Esophagus muscularis mucosa (tissue), 4 donors: ENCODE results near the gene MATN1.

ENCODE experiments used
- CTCF ChIP-seq, 3 experiments: fragments of 200-600 bp in 2 of 3; fragments of 450-650 bp in 1 of 3; sonication (generic) in 2 of 3; IDR thresholded peaks; one replicate each; pipeline ENCODE4 v1.5.1; 2017 to 2019; ENCODE audit warnings: antibody characterized with exemption in 3 of 3, mild to moderate bottlenecking in 2 of 3, moderate library complexity in 1 of 3
- EP300 ChIP-seq: sonication (generic); formaldehyde crosslinking; IDR thresholded peaks from one replicate; pipeline ENCODE4 v1.6.1; 2017; ENCODE audit warnings: antibody characterized with exemption
- POLR2A ChIP-seq: fragments of 450-650 bp; IDR thresholded peaks from one replicate; pipeline ENCODE4 v1.6.1; 2017; ENCODE audit warnings: antibody characterized with exemption, moderate library complexity, mild to moderate bottlenecking, low read depth
- POLR2AphosphoS5 ChIP-seq, 2 donors: sonication (generic); formaldehyde crosslinking; IDR thresholded peaks; one replicate each; pipeline ENCODE4 v1.6.1; 2017; ENCODE audit warnings: antibody characterized with exemption in 2 of 2

- TF ChIP-seq POLR2AphosphoS5 (IDR thresholded peaks at IDR 0.05) (no peak), CTCF (IDR thresholded peaks at IDR 0.05) (no peak), POLR2A (no peak), EP300 (no peak)
Measured at GRCh38 chr1:30748699-30749401, 25.5 kb upstream of the MATN1 start.
